A549 (cell line): ENCODE measurements around the gene SANBR. TPM values are rescaled to one million over a fixed set of nuclear protein-coding genes. Genes with fewer than 3 reads are reported as not detected.

Source experiments
- ATAC-seq, 2 experiments: fragments of 200-7000 bp in 1 of 2; fragments of >200 bp in 1 of 2; cut with Nextera tagmentation in 1 of 2; cut with Tn5 transposase in 1 of 2; 3 replicates each; pipeline versions ENCODE4 v1.8.0 to v1.9.1; 2018 to 2020; ENCODE audit warnings: mild to moderate bottlenecking in 1 of 2, moderate library complexity in 1 of 2
- CTCF ChIA-PET: fragments of 300-600 bp; sonication (Branson Sonifier 250); formaldehyde crosslinking; extraction: SDS; loops from one replicate; lab custom pipeline; 2021; ENCODE audit warnings: antibody characterized with exemption, inconsistent platforms; lab: Yijun Ruan, JAX
- POLR2A ChIA-PET: fragments of 350-600 bp; formaldehyde crosslinking; extraction: SDS; loops from one replicate; lab custom pipeline; 2021; ENCODE audit warnings: antibody characterized with exemption, inconsistent platforms; lab: Yijun Ruan, JAX
- DNase-seq, 2 experiments: peaks; one replicate each; pipeline versions ENCODE4 v3.0.0 to v3.0.0-alpha.2; 2011 to 2016; ENCODE audit warnings: low read depth in 1 of 2, low spot score in 1 of 2
- FAIRE-seq: peaks from 2 replicates; lab custom pipeline; 2011; peaks lifted over from hg19 to GRCh38; lab: Jason Lieb, UNC
- H3K27ac ChIP-seq, 2 experiments: fragments of >200 bp; sonication (Bioruptor Twin); formaldehyde crosslinking; 3 replicates each; pipeline ENCODE4 v1.5.1; 2016 to 2017
- H3K4me1 ChIP-seq: fragments of >200 bp; sonication (Bioruptor Twin); formaldehyde crosslinking; 3 replicates; pipeline ENCODE4 v1.6.1; 2016
- H3K4me2 ChIP-seq: fragments of >200 bp; sonication (Bioruptor Twin); formaldehyde crosslinking; 3 replicates; pipeline ENCODE4 v1.6.1; 2016
- H3K4me3 ChIP-seq: fragments of >200 bp; sonication (Bioruptor Twin); formaldehyde crosslinking; 3 replicates; pipeline ENCODE4 v1.5.1; 2016
- H3K9me3 ChIP-seq: fragments of >200 bp; sonication (Bioruptor Twin); formaldehyde crosslinking; 3 replicates; pipeline ENCODE4 v1.6.1; 2016
- BHLHE40 ChIP-seq: IDR thresholded peaks from 2 replicates; pipeline ENCODE4 v1.6.1; 2012; ENCODE audit warnings: low read depth, low read length, inconsistent platforms
- CBX2 ChIP-seq: fragments of 200-600 bp; sonication (generic); IDR thresholded peaks from 2 replicates; pipeline ENCODE4 v1.6.1; 2016; ENCODE audit warnings: low read depth, mild to moderate bottlenecking, borderline replicate concordance
- EP300 ChIP-seq, 2 experiments: fragments of >200 bp; sonication (Bioruptor Twin); formaldehyde crosslinking; IDR thresholded peaks; 2 replicates in 1 of 2; 3 replicates in 1 of 2; pipeline ENCODE4 v1.6.1; 2016 to 2017
- ESRRA ChIP-seq: fragments of 150-350 bp; IDR thresholded peaks from 2 replicates; pipeline ENCODE4 v1.6.1; 2014; ENCODE audit warnings: mild to moderate bottlenecking, low read length, borderline replicate concordance
- FOSB ChIP-seq: fragments of 250-450 bp; sonication (Bioruptor Pico); IDR thresholded peaks from 2 replicates; pipeline ENCODE4 v1.5.0; 2020; ENCODE audit warnings: mild to moderate bottlenecking, moderate library complexity
- FOSL2 ChIP-seq, 2 experiments: fragments of 450-650 bp in 1 of 2; fragments of >200 bp in 1 of 2; sonication (Bioruptor Twin) in 1 of 2; formaldehyde crosslinking; IDR thresholded peaks; 2 replicates each; pipeline versions ENCODE4 v1.5.0 to v1.6.1; 2016 to 2020; ENCODE audit warnings: mild to moderate bottlenecking in 1 of 2, moderate library complexity in 1 of 2
- HDAC2 ChIP-seq: fragments of 200-600 bp; sonication (generic); IDR thresholded peaks from 2 replicates; pipeline ENCODE4 v1.6.1; 2016
- HEYL ChIP-seq: fragments of 250-450 bp; sonication (Bioruptor Pico); IDR thresholded peaks from 2 replicates; pipeline ENCODE4 v1.8.0; 2021; ENCODE audit warnings: mild to moderate bottlenecking, moderate library complexity
- HOXA7 ChIP-seq: fragments of 250-450 bp; sonication (Bioruptor Pico); IDR thresholded peaks from 2 replicates; pipeline ENCODE4 v1.5.0; 2020; ENCODE audit warnings: mild to moderate bottlenecking, moderate library complexity
- HOXB13 ChIP-seq: fragments of 250-450 bp; sonication (Bioruptor Pico); IDR thresholded peaks from 2 replicates; pipeline ENCODE4 v1.5.0; 2020; ENCODE audit warnings: low read depth, mild to moderate bottlenecking, moderate library complexity
- HOXB5 ChIP-seq: fragments of 250-450 bp; sonication (Bioruptor Pico); IDR thresholded peaks from 2 replicates; pipeline ENCODE4 v1.5.0; 2020; ENCODE audit warnings: mild to moderate bottlenecking, moderate library complexity
- JUN ChIP-seq, 2 experiments: fragments of >200 bp; sonication (Bioruptor Twin); formaldehyde crosslinking; IDR thresholded peaks; 2 replicates in 1 of 2; 3 replicates in 1 of 2; pipeline ENCODE4 v1.6.1; 2016 to 2017
- JUNB ChIP-seq: fragments of >200 bp; sonication (Bioruptor Twin); formaldehyde crosslinking; IDR thresholded peaks from 2 replicates; pipeline ENCODE4 v1.6.1; 2016
- KDM1A ChIP-seq: fragments of 200-600 bp; sonication (generic); IDR thresholded peaks from 2 replicates; pipeline ENCODE4 v1.6.1; 2016; ENCODE audit warnings: low read depth, mild to moderate bottlenecking
- MAZ ChIP-seq: fragments of 150-350 bp; IDR thresholded peaks from 2 replicates; pipeline ENCODE4 v1.6.1; 2014; ENCODE audit warnings: antibody characterized with exemption, low read depth, low read length, borderline replicate concordance
- MYC ChIP-seq: IDR thresholded peaks from 2 replicates; pipeline ENCODE4 v1.6.1; 2012; ENCODE audit warnings: mild to moderate bottlenecking, inconsistent platforms, low read length, improper control_type of control experiment, borderline replicate concordance
- NPAS2 ChIP-seq: fragments of 250-450 bp; sonication (Bioruptor Pico); IDR thresholded peaks from 2 replicates; pipeline ENCODE4 v1.8.0; 2022; ENCODE audit warnings: mild to moderate bottlenecking, moderate library complexity, borderline replicate concordance
- NR3C1 ChIP-seq: fragments of >200 bp; sonication (Bioruptor Twin); formaldehyde crosslinking; IDR thresholded peaks from 3 replicates; pipeline ENCODE4 v1.6.1; 2017
- PHF8 ChIP-seq: fragments of 200-600 bp; sonication (generic); IDR thresholded peaks from 2 replicates; pipeline ENCODE4 v1.6.1; 2016; ENCODE audit warnings: low read depth, mild to moderate bottlenecking, antibody characterized with exemption, moderate library complexity, borderline replicate concordance
- POLR2A ChIP-seq: IDR thresholded peaks from 2 replicates; pipeline ENCODE4 v1.6.1; 2012; ENCODE audit warnings: mild to moderate bottlenecking, low read length
- POLR2AphosphoS2 ChIP-seq: conservative IDR thresholded peaks from 2 replicates; pipeline ENCODE4 v1.6.1; 2012; ENCODE audit warnings: low read length, improper control_type of control experiment, inconsistent platforms
- RAD21 ChIP-seq, 2 experiments: fragments of >200 bp in 1 of 2; sonication (Bioruptor Twin) in 1 of 2; formaldehyde crosslinking in 1 of 2; IDR thresholded peaks in 1 of 2; conservative IDR thresholded peaks in 1 of 2; 2 replicates in 1 of 2; 3 replicates in 1 of 2; pipeline ENCODE4 v1.6.1; 2012 to 2018; ENCODE audit warnings: inconsistent platforms in 1 of 2
- RARB ChIP-seq: fragments of 250-450 bp; sonication (Bioruptor Pico); IDR thresholded peaks from 2 replicates; pipeline ENCODE4 v1.8.0; 2021; ENCODE audit warnings: mild to moderate bottlenecking, moderate library complexity
- RCOR1 ChIP-seq: fragments of 150-350 bp; IDR thresholded peaks from 2 replicates; pipeline ENCODE4 v1.6.1; 2014; ENCODE audit warnings: antibody characterized with exemption, low read length, low read depth
- SREBF2 ChIP-seq: fragments of 450-650 bp; IDR thresholded peaks from 2 replicates; pipeline ENCODE4 v1.6.1; 2014; ENCODE audit warnings: mild to moderate bottlenecking, moderate library complexity
- TFCP2L1 ChIP-seq: fragments of 250-450 bp; sonication (Bioruptor Pico); IDR thresholded peaks from 2 replicates; pipeline ENCODE4 v1.5.0; 2021; ENCODE audit warnings: mild to moderate bottlenecking
- TP53 ChIP-seq: fragments of 250-450 bp; sonication (Bioruptor Pico); IDR thresholded peaks from 2 replicates; pipeline ENCODE4 v1.5.0; 2021; ENCODE audit warnings: mild to moderate bottlenecking, moderate library complexity
- ZFP36 ChIP-seq: fragments of 450-650 bp; IDR thresholded peaks from 2 replicates; pipeline ENCODE4 v1.6.1; 2014; ENCODE audit warnings: borderline replicate concordance; ENCODE audit not compliant: partially characterized antibody
- ZNF302 ChIP-seq: fragments of 250-450 bp; sonication (Bioruptor Pico); IDR thresholded peaks from 2 replicates; pipeline ENCODE4 v1.9.0; 2021; ENCODE audit warnings: inconsistent platforms, mild to moderate bottlenecking, moderate library complexity
- ZSCAN20 ChIP-seq: fragments of 250-450 bp; sonication (Bioruptor Pico); IDR thresholded peaks from 2 replicates; pipeline ENCODE4 v1.8.0; 2022; ENCODE audit warnings: mild to moderate bottlenecking, moderate library complexity
- WGBS: methylation state at CpG from one replicate; pipeline ENCODE4 v1.1.6; 2017; ENCODE audit errors: missing lambda C conversion rate; 5-methylcytosine and 5-hydroxymethylcytosine counted together
- polyA plus RNA-seq, 4 experiments: library from polyadenylated mRNA; depleted of rRNA in 3 of 4; stranded (reverse); fragments of >200 nt; fragmentation: RNase III in 1 of 4; extraction: RNeasy Plus Mini Kit Qiagen cat#74134 plus additional on column Dnase treatment in 1 of 4; gene quantifications; 2 replicates in 3 of 4; 3 replicates in 1 of 4; pipeline ENCODE4 v1.2.3, GENCODE V29; 2011 to 2017
- TF ChIP-seq, protein P1 (sequence below): fragments of 250-450 bp; sonication (Bioruptor Pico); IDR thresholded peaks from 2 replicates; pipeline ENCODE4 v1.5.0; 2020; ENCODE audit warnings: low read depth, mild to moderate bottlenecking, moderate library complexity
- TF ChIP-seq, protein P2 (sequence below): fragments of >200 bp; sonication (Bioruptor Twin); formaldehyde crosslinking; IDR thresholded peaks from 2 replicates; pipeline ENCODE4 v1.6.1; 2016
- TF ChIP-seq, protein P3 (sequence below): fragments of 150-350 bp; IDR thresholded peaks from 2 replicates; pipeline ENCODE4 v1.6.1; 2014; ENCODE audit warnings: low read depth, mild to moderate bottlenecking, low read length
- TF ChIP-seq, protein P4 (sequence below): fragments of >200 bp; sonication (Bioruptor Twin); formaldehyde crosslinking; IDR thresholded peaks from 3 replicates; pipeline ENCODE4 v1.5.1; 2016

Gene SANBR
- polyA plus RNA-seq, 2 of the 4 experiments (the other 2 are of a cell fraction), result 17.1 to 31.6 TPM

DNA sequence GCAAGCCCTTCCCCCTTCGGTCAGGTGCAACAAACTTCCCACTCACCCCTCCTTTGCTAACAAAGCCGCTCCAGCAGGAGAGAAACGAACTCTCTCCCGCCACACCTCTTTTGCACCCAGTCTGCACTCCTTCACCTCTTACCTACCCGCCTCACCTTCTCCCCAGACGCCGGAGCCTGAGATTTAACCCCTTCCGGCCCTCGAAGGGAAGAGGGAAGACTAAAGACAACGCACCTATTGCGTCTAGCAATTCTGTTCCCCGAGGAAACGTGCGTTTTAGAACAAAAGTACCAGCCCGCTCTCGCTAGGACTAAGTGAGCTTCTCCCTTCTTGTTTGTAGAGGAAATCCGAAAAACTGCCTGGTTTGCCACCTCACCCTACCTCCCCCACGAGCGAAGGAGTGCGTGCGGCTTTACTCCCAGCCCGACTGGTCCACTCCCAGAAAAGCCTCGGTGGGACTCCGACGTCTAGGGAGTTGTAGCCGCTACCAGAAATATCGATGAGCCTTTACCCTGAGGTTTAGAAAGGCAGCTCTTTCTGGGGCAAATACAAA lies 48.6 kb upstream of the SANBR start:
- WGBS, result under 1% methylated on average over 27 of the region's 27 CpGs
- Histone ChIP-seq H3K27ac (peak overlapping the region; percentile 94 to 97), H3K4me3 (peak overlapping the region; percentile 86), H3K4me2 (peak overlapping the region; percentile 85), H3K4me1 (peaks cover 37% of the 10 kb centered on the region), H3K9me3 (peaks cover 6% of the 10 kb centered on the region; the same call in 2 of the 3 replicates)
- ChIA-PET CTCF (interaction anchor here (0.6 to 1.3 kb wide), 4 partner anchors 11 to 1857 kb away, joined by 3 to 6 read pairs (median 3); no protein-coding TSS in a partner anchor), POLR2A (interaction anchor here (0.8 to 1.6 kb wide), 3 partner anchors 12 to 747 kb away, joined by 3 to 5 read pairs (median 4); partner anchors contain the start of gene SANBR)
- peak; percentile 84 for ATAC-seq
- FAIRE-seq, result peak; percentile 72
- peak; percentile 81 to 91 for DNase-seq
- 0 out of 2 replicates have a peak, but pooled peaks have one; percentile 29 for TF ChIP-seq RARB
- no peak for TF ChIP-seq ESRRA
- TF ChIP-seq HOXA7, result peak; percentile 56; the same call in 1 of the 2 replicates
- 0 out of 5 replicates have a peak, but pooled peaks of 1 of the 2 experiments have one; percentile 2 for TF ChIP-seq RAD21 (conservative IDR thresholded peaks at IDR 0.05 in 1 of 2, IDR thresholded peaks at IDR 0.05 in 1 of 2)
- TF ChIP-seq RCOR1, result no peak
- TF ChIP-seq, protein P1, sequence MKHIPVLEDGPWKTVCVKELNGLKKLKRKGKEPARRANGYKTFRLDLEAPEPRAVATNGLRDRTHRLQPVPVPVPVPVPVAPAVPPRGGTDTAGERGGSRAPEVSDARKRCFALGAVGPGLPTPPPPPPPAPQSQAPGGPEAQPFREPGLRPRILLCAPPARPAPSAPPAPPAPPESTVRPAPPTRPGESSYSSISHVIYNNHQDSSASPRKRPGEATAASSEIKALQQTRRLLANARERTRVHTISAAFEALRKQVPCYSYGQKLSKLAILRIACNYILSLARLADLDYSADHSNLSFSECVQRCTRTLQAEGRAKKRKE (CRISPR knock-in tag), result no peak
- no peak for TF ChIP-seq BHLHE40
- TF ChIP-seq FOSB (CRISPR knock-in tag), result 0 out of 2 replicates have a peak, but pooled peaks have one; percentile 59
- TF ChIP-seq JUNB, result no peak
- peak; percentile 83 for TF ChIP-seq HDAC2
- no peak; the same call in 1 of the 2 replicates for TF ChIP-seq KDM1A
- TF ChIP-seq ZFP36, result no peak
- no peak for TF ChIP-seq SREBF2
- TF ChIP-seq JUN (IDR thresholded peaks at IDR 0.05), result peak; percentile 89 to 92; a peak in 4 of 5 replicates
- TF ChIP-seq HOXB5 (CRISPR knock-in tag), result peak; percentile 76; the same call in 1 of the 2 replicates
- TF ChIP-seq NPAS2 (CRISPR knock-in tag), result no peak
- TF ChIP-seq, protein P2, sequence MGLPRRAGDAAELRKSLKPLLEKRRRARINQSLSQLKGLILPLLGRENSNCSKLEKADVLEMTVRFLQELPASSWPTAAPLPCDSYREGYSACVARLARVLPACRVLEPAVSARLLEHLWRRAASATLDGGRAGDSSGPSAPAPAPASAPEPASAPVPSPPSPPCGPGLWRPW, result no peak
- TF ChIP-seq, protein P3, sequence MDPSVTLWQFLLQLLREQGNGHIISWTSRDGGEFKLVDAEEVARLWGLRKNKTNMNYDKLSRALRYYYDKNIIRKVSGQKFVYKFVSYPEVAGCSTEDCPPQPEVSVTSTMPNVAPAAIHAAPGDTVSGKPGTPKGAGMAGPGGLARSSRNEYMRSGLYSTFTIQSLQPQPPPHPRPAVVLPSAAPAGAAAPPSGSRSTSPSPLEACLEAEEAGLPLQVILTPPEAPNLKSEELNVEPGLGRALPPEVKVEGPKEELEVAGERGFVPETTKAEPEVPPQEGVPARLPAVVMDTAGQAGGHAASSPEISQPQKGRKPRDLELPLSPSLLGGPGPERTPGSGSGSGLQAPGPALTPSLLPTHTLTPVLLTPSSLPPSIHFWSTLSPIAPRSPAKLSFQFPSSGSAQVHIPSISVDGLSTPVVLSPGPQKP, result no peak
- TF ChIP-seq PHF8, result peak; percentile 82
- TF ChIP-seq MAZ, result peak; percentile 61; the same call in 1 of the 2 replicates
- no peak for TF ChIP-seq TP53
- no peak for TF ChIP-seq NR3C1
- TF ChIP-seq CBX2, result no peak
- no peak for TF ChIP-seq HEYL
- TF ChIP-seq ZNF302 (CRISPR knock-in tag), result no peak
- TF ChIP-seq TFCP2L1 (CRISPR knock-in tag), result peak; percentile 72
- TF ChIP-seq, protein P4, sequence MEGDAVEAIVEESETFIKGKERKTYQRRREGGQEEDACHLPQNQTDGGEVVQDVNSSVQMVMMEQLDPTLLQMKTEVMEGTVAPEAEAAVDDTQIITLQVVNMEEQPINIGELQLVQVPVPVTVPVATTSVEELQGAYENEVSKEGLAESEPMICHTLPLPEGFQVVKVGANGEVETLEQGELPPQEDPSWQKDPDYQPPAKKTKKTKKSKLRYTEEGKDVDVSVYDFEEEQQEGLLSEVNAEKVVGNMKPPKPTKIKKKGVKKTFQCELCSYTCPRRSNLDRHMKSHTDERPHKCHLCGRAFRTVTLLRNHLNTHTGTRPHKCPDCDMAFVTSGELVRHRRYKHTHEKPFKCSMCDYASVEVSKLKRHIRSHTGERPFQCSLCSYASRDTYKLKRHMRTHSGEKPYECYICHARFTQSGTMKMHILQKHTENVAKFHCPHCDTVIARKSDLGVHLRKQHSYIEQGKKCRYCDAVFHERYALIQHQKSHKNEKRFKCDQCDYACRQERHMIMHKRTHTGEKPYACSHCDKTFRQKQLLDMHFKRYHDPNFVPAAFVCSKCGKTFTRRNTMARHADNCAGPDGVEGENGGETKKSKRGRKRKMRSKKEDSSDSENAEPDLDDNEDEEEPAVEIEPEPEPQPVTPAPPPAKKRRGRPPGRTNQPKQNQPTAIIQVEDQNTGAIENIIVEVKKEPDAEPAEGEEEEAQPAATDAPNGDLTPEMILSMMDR, result no peak
- TF ChIP-seq POLR2A, result peak; percentile 39
- no peak for TF ChIP-seq POLR2AphosphoS2
- TF ChIP-seq HOXB13 (CRISPR knock-in tag), result peak; percentile 82; the same call in 1 of the 2 replicates
- peak in 1 of 2 experiments; percentile 13; a peak in 1 of 5 replicates for TF ChIP-seq EP300 (IDR thresholded peaks at IDR 0.05)
- no peak for TF ChIP-seq FOSL2 (IDR thresholded peaks at IDR 0.05)
- peak; percentile 59 for TF ChIP-seq FOSL2 (CRISPR knock-in tag; IDR thresholded peaks at IDR 0.05)
- TF ChIP-seq ZSCAN20 (CRISPR knock-in tag), result no peak
- peak; percentile 62 for TF ChIP-seq MYC
